WTC11 (cell line): ENCODE data around the gene HSD17B3.

Source experiments
- CREB1 ChIP-seq: sonication (generic); formaldehyde crosslinking; IDR thresholded peaks from 2 replicates; pipeline ENCODE4 v1.8.0; 2023; ENCODE audit warnings: mild to moderate bottlenecking, missing genetic modification reagents
- EMX1 ChIP-seq: fragments of 250-450 bp; sonication (Bioruptor Pico); IDR thresholded peaks from 2 replicates; pipeline ENCODE4 v1.8.0; 2021; ENCODE audit warnings: mild to moderate bottlenecking
- JUN ChIP-seq: sonication (generic); formaldehyde crosslinking; IDR thresholded peaks from 2 replicates; pipeline ENCODE4 v1.8.0; 2023; ENCODE audit warnings: mild to moderate bottlenecking, missing genetic modification reagents
- MYBL2 ChIP-seq: sonication (generic); formaldehyde crosslinking; IDR thresholded peaks from 2 replicates; pipeline ENCODE4 v1.8.1; 2023; ENCODE audit warnings: mild to moderate bottlenecking, moderate library complexity, missing genetic modification reagents
- NR3C1 ChIP-seq: sonication (generic); formaldehyde crosslinking; conservative IDR thresholded peaks from 2 replicates; pipeline ENCODE4 v1.8.1; 2023; ENCODE audit warnings: low read depth, mild to moderate bottlenecking, missing genetic modification reagents
- SMAD3 ChIP-seq: sonication (generic); formaldehyde crosslinking; IDR thresholded peaks from 2 replicates; pipeline ENCODE4 v1.8.0; 2022; ENCODE audit warnings: missing genetic modification reagents, mild to moderate bottlenecking, borderline replicate concordance
- SMAD4 ChIP-seq: sonication (generic); formaldehyde crosslinking; IDR thresholded peaks from 2 replicates; pipeline ENCODE4 v1.8.0; 2022; ENCODE audit warnings: mild to moderate bottlenecking, missing genetic modification reagents
- TCF7 ChIP-seq: sonication (generic); formaldehyde crosslinking; IDR thresholded peaks from 2 replicates; pipeline ENCODE4 v1.8.0; 2022; ENCODE audit warnings: mild to moderate bottlenecking, low read depth, missing genetic modification reagents, moderate library complexity
- ZNF416 ChIP-seq: fragments of 250-450 bp; sonication (Bioruptor Pico); IDR thresholded peaks from 2 replicates; pipeline ENCODE4 v1.9.0; 2021; ENCODE audit warnings: mild to moderate bottlenecking, inconsistent platforms
- TF ChIP-seq, protein P1 (sequence below): sonication (generic); formaldehyde crosslinking; IDR thresholded peaks from 2 replicates; pipeline ENCODE4 v1.8.1; 2023; ENCODE audit warnings: mild to moderate bottlenecking, missing genetic modification reagents, moderate library complexity
- TF ChIP-seq, protein P2 (sequence below): sonication (generic); formaldehyde crosslinking; IDR thresholded peaks from 2 replicates; pipeline ENCODE4 v1.8.1; 2022; ENCODE audit warnings: missing genetic modification reagents, borderline replicate concordance
- TF ChIP-seq, protein P3 (sequence below): fragments of 200-600 bp; IDR thresholded peaks from 2 replicates; pipeline ENCODE4 v1.8.0; 2022; ENCODE audit warnings: antibody characterized with exemption
- TF ChIP-seq, protein P4 (sequence below): sonication (generic); formaldehyde crosslinking; conservative IDR thresholded peaks from 2 replicates; pipeline ENCODE4 v1.8.1; 2022; ENCODE audit warnings: mild to moderate bottlenecking, missing genetic modification reagents
- TF ChIP-seq, protein P5 (sequence below): sonication (generic); formaldehyde crosslinking; IDR thresholded peaks from 2 replicates; pipeline ENCODE4 v1.8.0; 2022; ENCODE audit warnings: mild to moderate bottlenecking, missing genetic modification reagents

DNA sequence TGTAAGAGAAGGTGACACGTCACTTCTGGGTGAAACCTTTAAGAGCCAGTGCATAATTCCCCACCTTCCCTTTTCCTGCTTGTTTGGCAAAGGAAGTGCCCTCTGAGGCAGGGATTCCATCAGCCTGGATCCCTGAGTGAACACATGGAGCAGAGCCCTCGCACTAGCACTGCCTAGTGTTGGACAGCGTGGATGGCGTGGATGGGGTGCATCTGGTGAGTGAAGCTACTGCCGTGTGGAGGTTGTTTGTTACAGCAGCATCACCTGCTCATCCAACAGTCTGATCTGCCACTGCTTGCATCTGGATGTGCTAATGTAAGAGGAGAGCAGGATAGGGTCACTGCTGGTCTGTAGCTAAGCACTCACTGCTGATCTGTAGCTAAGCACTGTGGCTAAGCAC, 46.3 kb upstream of the HSD17B3 start:
- TF ChIP-seq, protein P1, sequence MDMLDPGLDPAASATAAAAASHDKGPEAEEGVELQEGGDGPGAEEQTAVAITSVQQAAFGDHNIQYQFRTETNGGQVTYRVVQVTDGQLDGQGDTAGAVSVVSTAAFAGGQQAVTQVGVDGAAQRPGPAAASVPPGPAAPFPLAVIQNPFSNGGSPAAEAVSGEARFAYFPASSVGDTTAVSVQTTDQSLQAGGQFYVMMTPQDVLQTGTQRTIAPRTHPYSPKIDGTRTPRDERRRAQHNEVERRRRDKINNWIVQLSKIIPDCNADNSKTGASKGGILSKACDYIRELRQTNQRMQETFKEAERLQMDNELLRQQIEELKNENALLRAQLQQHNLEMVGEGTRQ (CRISPR knock-in tag): no peak
- TF ChIP-seq NR3C1 (no peak), SMAD3 (CRISPR knock-in tag) (no peak), TCF7 (CRISPR knock-in tag) (no peak), EMX1 (CRISPR knock-in tag) (no peak), CREB1 (no peak), MYBL2 (CRISPR knock-in tag) (no peak), SMAD4 (no peak), ZNF416 (CRISPR knock-in tag) (no peak), JUN (CRISPR knock-in tag) (no peak)
- TF ChIP-seq, protein P2, sequence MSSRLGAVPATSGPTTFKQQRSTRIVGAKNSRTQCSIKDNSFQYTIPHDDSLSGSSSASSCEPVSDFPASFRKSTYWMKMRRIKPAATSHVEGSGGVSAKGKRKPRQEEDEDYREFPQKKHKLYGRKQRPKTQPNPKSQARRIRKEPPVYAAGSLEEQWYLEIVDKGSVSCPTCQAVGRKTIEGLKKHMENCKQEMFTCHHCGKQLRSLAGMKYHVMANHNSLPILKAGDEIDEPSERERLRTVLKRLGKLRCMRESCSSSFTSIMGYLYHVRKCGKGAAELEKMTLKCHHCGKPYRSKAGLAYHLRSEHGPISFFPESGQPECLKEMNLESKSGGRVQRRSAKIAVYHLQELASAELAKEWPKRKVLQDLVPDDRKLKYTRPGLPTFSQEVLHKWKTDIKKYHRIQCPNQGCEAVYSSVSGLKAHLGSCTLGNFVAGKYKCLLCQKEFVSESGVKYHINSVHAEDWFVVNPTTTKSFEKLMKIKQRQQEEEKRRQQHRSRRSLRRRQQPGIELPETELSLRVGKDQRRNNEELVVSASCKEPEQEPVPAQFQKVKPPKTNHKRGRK (CRISPR knock-in tag): no peak
- TF ChIP-seq, protein P3, sequence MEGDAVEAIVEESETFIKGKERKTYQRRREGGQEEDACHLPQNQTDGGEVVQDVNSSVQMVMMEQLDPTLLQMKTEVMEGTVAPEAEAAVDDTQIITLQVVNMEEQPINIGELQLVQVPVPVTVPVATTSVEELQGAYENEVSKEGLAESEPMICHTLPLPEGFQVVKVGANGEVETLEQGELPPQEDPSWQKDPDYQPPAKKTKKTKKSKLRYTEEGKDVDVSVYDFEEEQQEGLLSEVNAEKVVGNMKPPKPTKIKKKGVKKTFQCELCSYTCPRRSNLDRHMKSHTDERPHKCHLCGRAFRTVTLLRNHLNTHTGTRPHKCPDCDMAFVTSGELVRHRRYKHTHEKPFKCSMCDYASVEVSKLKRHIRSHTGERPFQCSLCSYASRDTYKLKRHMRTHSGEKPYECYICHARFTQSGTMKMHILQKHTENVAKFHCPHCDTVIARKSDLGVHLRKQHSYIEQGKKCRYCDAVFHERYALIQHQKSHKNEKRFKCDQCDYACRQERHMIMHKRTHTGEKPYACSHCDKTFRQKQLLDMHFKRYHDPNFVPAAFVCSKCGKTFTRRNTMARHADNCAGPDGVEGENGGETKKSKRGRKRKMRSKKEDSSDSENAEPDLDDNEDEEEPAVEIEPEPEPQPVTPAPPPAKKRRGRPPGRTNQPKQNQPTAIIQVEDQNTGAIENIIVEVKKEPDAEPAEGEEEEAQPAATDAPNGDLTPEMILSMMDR: no peak
- TF ChIP-seq, protein P4, sequence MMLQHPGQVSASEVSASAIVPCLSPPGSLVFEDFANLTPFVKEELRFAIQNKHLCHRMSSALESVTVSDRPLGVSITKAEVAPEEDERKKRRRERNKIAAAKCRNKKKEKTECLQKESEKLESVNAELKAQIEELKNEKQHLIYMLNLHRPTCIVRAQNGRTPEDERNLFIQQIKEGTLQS: no peak
- TF ChIP-seq, protein P5, sequence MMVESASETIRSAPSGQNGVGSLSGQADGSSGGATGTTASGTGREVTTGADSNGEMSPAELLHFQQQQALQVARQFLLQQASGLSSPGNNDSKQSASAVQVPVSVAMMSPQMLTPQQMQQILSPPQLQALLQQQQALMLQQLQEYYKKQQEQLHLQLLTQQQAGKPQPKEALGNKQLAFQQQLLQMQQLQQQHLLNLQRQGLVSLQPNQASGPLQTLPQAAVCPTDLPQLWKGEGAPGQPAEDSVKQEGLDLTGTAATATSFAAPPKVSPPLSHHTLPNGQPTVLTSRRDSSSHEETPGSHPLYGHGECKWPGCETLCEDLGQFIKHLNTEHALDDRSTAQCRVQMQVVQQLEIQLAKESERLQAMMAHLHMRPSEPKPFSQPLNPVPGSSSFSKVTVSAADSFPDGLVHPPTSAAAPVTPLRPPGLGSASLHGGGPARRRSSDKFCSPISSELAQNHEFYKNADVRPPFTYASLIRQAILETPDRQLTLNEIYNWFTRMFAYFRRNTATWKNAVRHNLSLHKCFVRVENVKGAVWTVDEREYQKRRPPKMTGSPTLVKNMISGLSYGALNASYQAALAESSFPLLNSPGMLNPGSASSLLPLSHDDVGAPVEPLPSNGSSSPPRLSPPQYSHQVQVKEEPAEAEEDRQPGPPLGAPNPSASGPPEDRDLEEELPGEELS: no peak
